Right lobe of liver (tissue), 4 donors: ENCODE data around the gene ETFB.

Source experiments
- CTCF ChIP-seq, 4 donors: fragments of 200-600 bp in 3 of 4; fragments of 450-650 bp in 1 of 4; IDR thresholded peaks; one replicate each; pipeline versions ENCODE4 v1.5.1 to v1.8.0; 2016 to 2022; ENCODE audit warnings: antibody characterized with exemption in 4 of 4, mild to moderate bottlenecking in 2 of 4
- POLR2A ChIP-seq: fragments of 450-650 bp; IDR thresholded peaks from one replicate; pipeline ENCODE4 v1.6.1; 2017; ENCODE audit warnings: antibody characterized with exemption, mild to moderate bottlenecking
- donor health status: DM: no; HTN: no; CAD: no.
- donor health status: DM: no; HTN: no; CAD: no.
- donor health status: DM: no; HTN: yes; CAD: no.

DNA sequence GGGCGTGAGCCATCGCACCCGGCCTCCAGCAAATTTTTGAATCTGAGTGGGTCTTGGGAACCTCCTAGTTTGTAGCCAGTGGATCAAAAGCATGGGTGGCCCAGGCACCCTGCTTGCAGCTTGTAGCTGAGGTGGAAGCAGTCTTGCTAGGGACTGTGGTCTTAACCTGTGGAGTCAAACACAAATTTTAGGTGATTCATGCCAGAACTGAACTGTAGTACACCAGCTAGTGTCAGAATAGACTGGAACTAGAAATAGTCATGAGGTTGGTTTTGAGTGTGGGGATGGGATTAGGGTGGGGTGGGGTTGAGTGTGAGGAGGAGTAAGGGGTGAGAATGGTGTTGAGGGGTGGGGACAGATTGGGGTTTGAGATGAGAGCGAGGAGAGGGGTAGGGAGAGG lies 15.8 kb upstream of the ETFB start:
- no peak for TF ChIP-seq CTCF (IDR thresholded peaks at IDR 0.05)
- TF ChIP-seq POLR2A = no peak
